Duodenal mucosa (tissue), 2 donors: ENCODE results near the gene AMFR.
A peak's percentile ranks its signal among the peaks of the same experiment; 100 is the strongest.

ENCODE experiments used
- H3K27ac ChIP-seq: one replicate; pipeline ENCODE4 v1.7.0; 2013; ENCODE audit warnings: low read depth, low read length
- H3K27me3 ChIP-seq, 2 donors: one replicate each; pipeline ENCODE4 v1.7.0; 2013; ENCODE audit warnings: low read length in 2 of 2, control low read depth in 1 of 2; ENCODE audit not compliant: insufficient read depth in 2 of 2, control insufficient read depth in 1 of 2
- H3K36me3 ChIP-seq, 2 donors: one replicate each; pipeline ENCODE4 v1.7.0; 2013; ENCODE audit warnings: low read length in 2 of 2, control low read depth in 1 of 2; ENCODE audit not compliant: insufficient read depth in 2 of 2, control insufficient read depth in 1 of 2
- H3K4me1 ChIP-seq, 2 donors: one replicate each; pipeline ENCODE4 v1.7.0; 2013; ENCODE audit warnings: low read length in 2 of 2, control low read depth in 1 of 2; ENCODE audit not compliant: insufficient read depth in 2 of 2, control insufficient read depth in 1 of 2
- H3K4me3 ChIP-seq, 2 donors: one replicate each; pipeline ENCODE4 v1.7.0; 2013; ENCODE audit warnings: low read length in 2 of 2, low read depth in 1 of 2
- H3K9ac ChIP-seq, 2 donors: one replicate each; pipeline ENCODE4 v1.7.0; 2013; ENCODE audit warnings: low read length in 2 of 2, low read depth in 1 of 2
- H3K9me3 ChIP-seq, 2 donors: one replicate each; pipeline ENCODE4 v1.7.0; 2013; ENCODE audit warnings: low read length in 2 of 2, control low read depth in 1 of 2; ENCODE audit not compliant: control insufficient read depth in 1 of 2

AMFR gene

DNA sequence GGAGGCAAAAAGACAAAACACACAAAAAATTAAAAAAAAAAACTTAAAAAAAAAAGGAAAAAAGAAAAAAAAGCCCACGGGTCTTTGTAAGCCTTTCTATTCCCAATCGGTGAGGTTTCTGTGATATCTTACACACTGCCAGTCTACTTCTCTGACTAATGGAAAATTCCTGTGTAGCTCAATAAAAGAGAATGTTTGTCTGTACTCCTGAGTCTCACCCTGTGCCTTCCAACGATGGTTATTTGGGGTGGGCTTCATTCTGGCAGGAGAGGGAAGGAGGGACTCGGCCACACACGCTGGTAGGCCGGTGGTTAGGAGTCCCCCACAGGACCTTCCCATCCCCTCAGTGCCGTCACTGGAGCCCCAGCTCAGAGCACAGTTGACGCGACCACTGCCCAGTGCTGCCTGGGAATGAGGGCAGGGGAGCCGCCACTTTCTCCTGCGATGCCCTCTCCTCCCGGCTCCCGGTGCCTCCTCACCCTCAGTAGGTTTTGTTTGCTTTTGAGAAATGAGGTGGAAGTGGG is 68.0 kb downstream of the AMFR start:
- H3K4me1 ChIP-seq: peaks cover 5 to 11% of the 10 kb centered on the region in 2 donors
- H3K27me3 ChIP-seq: no peaks in the 10 kb centered on the region
- H3K4me3 ChIP-seq: peak overlapping the region; percentile 66 to 72
- peak overlapping the region in 1 of 2 donors; percentile 4 for H3K9ac ChIP-seq
- H3K9me3 ChIP-seq: no peaks in the 10 kb centered on the region
- no peak overlapping the region for H3K27ac ChIP-seq
- peaks cover 1 to 8% of the 10 kb centered on the region in 2 donors for H3K36me3 ChIP-seq

DNA sequence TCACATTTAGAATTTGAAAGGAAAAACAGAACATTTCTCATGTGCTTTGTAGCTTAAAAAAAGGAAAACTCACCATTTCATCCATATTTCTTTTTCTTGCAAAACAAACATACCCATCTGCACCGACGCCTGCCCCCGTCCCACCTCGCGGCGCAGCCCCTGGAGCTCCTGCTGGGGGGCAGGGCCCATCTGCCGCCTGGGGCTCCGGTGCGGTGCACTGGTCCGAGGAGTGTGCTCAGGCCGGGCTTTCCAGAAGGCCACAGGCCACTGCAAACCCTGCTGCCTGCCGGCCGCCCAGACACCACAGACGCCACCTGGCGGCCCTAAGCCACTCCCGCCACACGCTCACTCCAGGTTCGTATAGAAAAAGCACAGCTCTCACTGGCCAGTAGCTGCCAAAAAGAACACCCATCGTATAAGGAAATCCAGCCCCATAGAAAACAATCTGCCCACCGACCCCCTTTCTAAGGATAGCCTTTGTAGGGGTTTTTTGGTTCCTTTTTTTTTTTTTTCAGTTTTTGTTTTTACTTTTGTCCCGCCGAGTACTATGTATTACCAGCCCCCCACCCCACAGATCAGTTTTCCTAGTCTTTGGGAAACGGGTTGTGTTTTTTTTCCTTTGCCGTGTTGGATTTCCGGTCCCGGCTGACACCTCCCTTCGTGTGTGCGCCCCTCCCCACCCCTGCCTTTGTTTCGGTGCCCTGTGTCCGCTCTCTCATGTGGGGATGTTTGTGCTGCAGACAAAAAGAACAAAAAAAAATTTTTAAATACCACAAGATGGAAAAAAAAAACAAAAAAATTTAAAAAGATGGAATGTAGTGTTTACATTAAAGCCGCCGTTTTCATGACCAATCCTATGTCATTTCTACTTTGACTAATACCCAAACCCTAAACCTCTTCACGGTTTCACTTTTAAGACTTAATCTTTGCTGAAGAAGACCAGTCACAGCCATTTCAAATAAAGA is 68.8 kb downstream of the AMFR start:
- H3K27ac ChIP-seq: no peak overlapping the region
- H3K4me3 ChIP-seq: peak overlapping the region; percentile 66 to 72
- peaks cover 0 to 3% of the 10 kb centered on the region in 2 donors for H3K36me3 ChIP-seq
- no peaks in the 10 kb centered on the region for H3K9me3 ChIP-seq
- peaks cover 5 to 11% of the 10 kb centered on the region in 2 donors for H3K4me1 ChIP-seq
- peak overlapping the region; percentile 39 to 64 for H3K9ac ChIP-seq
- H3K27me3 ChIP-seq: no peaks in the 10 kb centered on the region

DNA sequence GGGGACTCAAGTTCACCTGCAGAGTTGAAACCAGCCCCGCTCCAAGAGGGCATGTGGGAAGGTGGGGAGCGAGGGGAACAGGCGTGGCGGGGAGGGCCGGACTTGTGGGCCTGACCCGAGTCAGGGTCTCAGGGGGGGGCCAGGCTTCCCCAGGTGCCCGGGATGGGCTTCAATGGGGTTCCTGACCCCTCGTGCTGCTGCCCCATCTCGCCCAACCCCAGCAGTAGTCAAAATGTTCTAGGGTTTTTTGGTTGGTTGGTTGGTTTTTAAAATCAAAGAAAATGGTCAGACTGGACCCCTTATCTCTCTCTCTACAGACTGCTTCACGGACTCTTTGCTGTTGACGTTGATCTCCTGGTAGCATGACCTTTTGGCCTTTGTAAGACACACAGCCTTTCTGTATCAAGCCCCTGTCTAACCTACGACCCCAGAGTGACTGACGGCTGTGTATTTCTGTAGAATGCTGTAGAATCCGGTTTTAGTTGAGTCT is 69.5 kb downstream of the AMFR start:
- Histone ChIP-seq H3K27ac (no peak overlapping the region), H3K4me3 (peak overlapping the region in 1 of 2 donors; percentile 72)

DNA sequence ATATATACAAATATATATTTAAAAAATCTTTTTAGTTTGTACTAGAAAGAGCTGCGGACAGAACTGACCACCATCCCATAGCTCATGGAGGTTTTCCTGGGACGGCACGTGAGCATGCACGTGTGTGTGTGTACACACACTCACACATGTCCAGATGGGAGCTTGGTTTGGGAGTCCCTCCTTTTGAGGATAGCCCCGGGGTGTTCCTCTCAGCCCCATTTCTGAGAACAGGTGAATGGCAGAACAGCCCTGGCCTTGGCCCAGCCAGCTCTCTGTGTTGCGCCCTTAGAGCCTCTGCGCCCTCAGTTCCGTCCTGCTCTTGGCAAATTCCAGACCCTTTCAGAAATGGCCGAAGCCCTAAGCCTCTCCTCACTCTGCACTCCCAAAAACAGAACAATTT is 70.1 kb downstream of the AMFR start:
- Histone ChIP-seq H3K9ac (no peak overlapping the region), H3K9me3 (no peaks in the 10 kb centered on the region), H3K27ac (no peak overlapping the region), H3K4me1 (peaks cover 5 to 11% of the 10 kb centered on the region in 2 donors), H3K4me3 (no peak overlapping the region), H3K36me3 (no peaks in the 10 kb centered on the region), H3K27me3 (no peaks in the 10 kb centered on the region)

More for the DNA sequence above, 69.5 kb downstream of the AMFR start:
- H3K9ac ChIP-seq: peak overlapping the region; percentile 39 to 64
- peaks cover 0 to 2% of the 10 kb centered on the region in 2 donors for H3K36me3 ChIP-seq
- no peaks in the 10 kb centered on the region for H3K27me3 ChIP-seq
- H3K9me3 ChIP-seq: no peaks in the 10 kb centered on the region
- H3K4me1 ChIP-seq: peaks cover 5 to 11% of the 10 kb centered on the region in 2 donors

GRCh38 chr16:56354746-56355145 is 70.6 kb downstream of the AMFR start:
- no peak overlapping the region for H3K27ac ChIP-seq
- H3K27me3 ChIP-seq: no peaks in the 10 kb centered on the region
- H3K9ac ChIP-seq: no peak overlapping the region
- no peaks in the 10 kb centered on the region for H3K36me3 ChIP-seq
- no peaks in the 10 kb centered on the region for H3K9me3 ChIP-seq
- H3K4me1 ChIP-seq: peaks cover 5 to 11% of the 10 kb centered on the region in 2 donors
- no peak overlapping the region for H3K4me3 ChIP-seq

DNA sequence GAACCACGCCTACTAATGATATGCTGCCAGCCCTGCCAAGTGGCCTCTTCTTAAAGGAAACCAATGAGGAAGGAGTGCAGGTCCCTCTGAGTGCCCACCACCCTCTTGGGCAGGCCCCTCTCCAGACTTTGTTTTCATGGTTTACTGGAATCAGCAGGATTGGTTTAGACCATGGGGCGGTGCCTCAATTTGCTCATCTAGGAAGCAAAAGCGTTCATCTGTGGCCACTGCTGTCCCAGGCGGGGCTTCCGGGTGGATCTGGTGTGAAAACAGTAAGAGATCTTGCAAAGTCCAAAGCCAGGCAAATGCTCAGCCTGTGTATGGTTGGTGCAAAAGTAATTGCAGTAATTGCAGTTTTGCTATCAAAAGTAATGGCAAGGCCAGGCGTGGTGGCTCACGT is 71.3 kb downstream of the AMFR start:
- Histone ChIP-seq H3K36me3 (no peaks in the 10 kb centered on the region), H3K4me3 (no peak overlapping the region), H3K27ac (no peak overlapping the region), H3K27me3 (no peaks in the 10 kb centered on the region), H3K9ac (no peak overlapping the region), H3K4me1 (peaks cover 5 to 11% of the 10 kb centered on the region in 2 donors), H3K9me3 (no peaks in the 10 kb centered on the region)

DNA sequence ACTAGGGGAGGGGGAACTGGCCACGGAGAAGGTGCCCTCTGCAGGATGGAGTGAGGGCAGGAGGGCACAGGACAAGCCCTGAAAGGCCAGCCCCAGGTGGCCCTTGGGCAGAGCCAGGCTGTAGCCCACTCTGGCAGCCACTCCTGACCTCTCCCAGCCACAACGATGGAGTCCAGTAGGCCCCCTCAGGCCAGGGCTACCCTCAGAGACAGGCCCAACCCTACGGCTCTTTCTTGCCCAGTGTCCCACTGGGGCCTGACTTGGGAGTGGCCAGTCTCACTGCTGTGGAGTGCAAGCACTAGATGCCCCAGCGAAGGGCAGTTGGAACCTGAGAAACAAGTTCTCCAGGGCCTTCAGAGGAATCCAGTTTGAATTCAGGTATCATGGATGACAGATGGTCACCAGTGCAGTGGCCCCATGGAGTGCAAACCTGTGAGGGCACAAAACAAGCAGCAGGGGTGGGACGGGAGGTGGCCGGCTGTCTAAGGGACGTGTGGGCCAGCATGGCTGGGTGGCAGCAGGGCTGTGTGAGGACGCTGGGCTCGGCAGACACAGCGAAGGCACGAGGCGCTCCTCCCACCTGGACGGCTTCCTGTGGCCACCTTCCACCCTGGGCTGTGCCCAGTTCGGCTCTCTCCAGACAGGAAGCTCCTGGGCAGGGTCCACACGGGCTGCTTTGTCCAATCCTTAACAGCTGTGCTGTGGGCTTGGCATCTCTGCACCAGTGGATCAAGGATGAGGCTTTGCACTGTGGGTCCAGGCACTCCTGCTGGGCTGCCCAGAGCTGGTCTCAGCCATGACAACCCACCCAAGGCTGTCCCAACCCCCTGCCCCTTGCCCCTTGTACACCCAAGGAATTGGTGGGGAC is 72.1 kb downstream of the AMFR start:
- Histone ChIP-seq H3K36me3 (no peaks in the 10 kb centered on the region), H3K4me3 (no peak overlapping the region), H3K27ac (no peak overlapping the region), H3K9me3 (no peaks in the 10 kb centered on the region), H3K4me1 (peaks cover 5 to 11% of the 10 kb centered on the region in 2 donors), H3K9ac (no peak overlapping the region), H3K27me3 (no peaks in the 10 kb centered on the region)

- H3K4me1 ChIP-seq: peaks cover 5 to 10% of the 10 kb centered on the region in 2 donors
- H3K27ac ChIP-seq: no peak overlapping the region
- H3K4me3 ChIP-seq: no peak overlapping the region
- no peak overlapping the region for H3K9ac ChIP-seq
- no peaks in the 10 kb centered on the region for H3K36me3 ChIP-seq
- no peaks in the 10 kb centered on the region for H3K9me3 ChIP-seq
- no peaks in the 10 kb centered on the region for H3K27me3 ChIP-seq
These were observed 72.8 kb downstream of the AMFR start for GRCh38 chr16:56352351-56353053.

DNA sequence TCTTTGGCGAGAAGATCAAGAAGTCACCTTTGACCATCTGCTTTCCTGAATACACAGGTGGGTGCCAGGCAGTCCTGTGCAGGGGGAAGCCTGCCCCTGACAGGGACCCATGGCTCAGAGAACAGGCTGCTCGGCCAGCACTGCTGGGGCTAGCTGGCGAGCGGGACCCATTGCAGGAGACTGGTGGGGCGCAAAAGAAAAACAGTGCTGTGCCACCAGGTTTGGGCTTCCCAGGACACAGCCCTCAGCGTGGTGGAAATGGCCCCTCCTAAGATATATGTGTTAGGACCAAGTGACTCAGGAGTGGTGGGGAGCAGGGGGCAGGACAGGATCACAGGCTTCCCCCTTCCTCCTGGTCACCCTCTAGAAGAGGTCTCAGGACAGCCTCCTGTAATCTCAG is 73.9 kb downstream of the AMFR start:
- Histone ChIP-seq H3K4me1 (peaks cover 5 to 6% of the 10 kb centered on the region in 2 donors), H3K27ac (no peak overlapping the region)

More for the DNA sequence above, 73.9 kb downstream of the AMFR start:
- Histone ChIP-seq H3K36me3 (no peaks in the 10 kb centered on the region), H3K9ac (no peak overlapping the region), H3K9me3 (no peaks in the 10 kb centered on the region), H3K27me3 (no peaks in the 10 kb centered on the region), H3K4me3 (no peak overlapping the region)
